ENCODE data around the gene CDC37.

Gene CDC37

DNA sequence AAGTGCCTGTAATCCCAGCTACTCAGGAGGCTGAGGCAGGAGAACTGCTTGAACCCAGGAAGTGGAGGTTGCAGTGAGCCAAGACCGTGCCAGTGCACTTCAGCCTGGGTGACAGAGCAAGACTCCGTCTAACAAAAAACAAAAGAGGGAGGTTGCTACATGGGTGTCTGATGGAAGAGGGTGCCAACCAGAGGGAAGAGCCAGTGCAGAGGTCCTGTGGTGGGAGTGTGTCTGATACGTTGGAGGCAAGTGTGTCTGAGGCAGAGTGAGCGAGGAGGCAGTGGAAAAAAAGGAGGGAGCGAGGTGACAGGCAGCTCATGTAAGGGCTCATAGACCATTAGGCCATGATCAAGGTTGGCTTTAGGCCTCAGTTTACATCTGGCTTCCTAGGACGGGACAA lies 23.8 kb upstream of the CDC37 start:
- TF ChIP-seq, protein P1, sequence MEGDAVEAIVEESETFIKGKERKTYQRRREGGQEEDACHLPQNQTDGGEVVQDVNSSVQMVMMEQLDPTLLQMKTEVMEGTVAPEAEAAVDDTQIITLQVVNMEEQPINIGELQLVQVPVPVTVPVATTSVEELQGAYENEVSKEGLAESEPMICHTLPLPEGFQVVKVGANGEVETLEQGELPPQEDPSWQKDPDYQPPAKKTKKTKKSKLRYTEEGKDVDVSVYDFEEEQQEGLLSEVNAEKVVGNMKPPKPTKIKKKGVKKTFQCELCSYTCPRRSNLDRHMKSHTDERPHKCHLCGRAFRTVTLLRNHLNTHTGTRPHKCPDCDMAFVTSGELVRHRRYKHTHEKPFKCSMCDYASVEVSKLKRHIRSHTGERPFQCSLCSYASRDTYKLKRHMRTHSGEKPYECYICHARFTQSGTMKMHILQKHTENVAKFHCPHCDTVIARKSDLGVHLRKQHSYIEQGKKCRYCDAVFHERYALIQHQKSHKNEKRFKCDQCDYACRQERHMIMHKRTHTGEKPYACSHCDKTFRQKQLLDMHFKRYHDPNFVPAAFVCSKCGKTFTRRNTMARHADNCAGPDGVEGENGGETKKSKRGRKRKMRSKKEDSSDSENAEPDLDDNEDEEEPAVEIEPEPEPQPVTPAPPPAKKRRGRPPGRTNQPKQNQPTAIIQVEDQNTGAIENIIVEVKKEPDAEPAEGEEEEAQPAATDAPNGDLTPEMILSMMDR (IDR thresholded peaks at IDR 0.05; ENCODE audit: insufficient read depth, missing control alignments): no peak
- DNase-seq (ENCODE audit: insufficient read length, low spot score) (no peak), FAIRE-seq (no peak)

DNA sequence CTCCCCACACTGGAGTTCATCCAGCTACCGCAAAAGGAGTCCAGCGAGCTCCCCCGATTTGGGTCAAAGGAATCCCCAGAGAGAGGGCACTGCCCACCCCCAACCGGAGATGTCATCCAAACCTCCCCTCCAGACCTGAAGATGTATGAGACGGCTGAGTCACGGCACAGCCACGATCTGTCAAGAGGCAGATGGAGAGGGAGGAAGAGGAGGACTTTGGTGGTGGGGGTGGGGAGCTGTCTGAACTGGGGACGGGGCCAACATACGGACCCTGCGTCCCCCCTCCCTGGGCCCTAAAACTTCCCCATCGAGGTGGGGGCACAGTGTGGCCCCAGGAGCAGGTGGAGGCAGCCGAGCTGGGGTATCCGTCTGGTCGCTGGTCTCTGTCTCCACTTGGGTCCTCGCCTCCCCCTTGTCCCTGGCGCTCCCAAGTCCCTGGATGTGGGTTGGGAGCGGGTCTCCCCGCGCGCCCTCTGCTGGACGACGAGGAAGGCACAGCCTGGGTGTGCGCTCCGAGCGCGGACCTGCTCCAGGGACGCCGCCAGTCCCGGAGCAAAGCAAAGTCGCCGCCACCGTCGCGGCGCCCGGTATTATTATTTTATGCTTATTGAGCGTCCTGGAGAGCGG lies 20.8 kb upstream of the CDC37 start:
- FAIRE-seq (no peak), DNase-seq (ENCODE audit: insufficient read length, low spot score) (peak; percentile 97)
- TF ChIP-seq, protein P1 (IDR thresholded peaks at IDR 0.05; ENCODE audit: insufficient read depth, missing control alignments): peak; percentile 87

DNA sequence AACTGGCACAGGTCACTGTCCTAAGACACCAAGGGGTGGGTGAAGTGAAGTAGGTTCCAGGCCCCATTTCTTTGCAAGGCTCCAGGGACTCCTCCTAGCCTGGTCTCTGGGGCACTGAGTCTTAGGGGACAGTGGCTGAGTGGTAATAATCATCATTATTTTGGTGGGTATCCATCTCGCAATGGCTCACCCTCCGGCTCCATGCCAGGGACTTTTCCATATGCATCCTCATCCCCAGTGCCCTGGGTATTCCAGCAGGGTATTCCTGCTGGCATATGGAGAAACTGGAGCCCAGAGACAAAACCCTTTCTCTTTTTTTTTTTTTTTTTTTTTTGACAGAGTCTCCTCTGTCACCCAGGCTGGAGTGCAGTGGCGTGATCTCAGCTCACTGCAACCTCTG lies 19.5 kb upstream of the CDC37 start:
- no peak for FAIRE-seq
- TF ChIP-seq, protein P1 (IDR thresholded peaks at IDR 0.05; ENCODE audit: insufficient read depth, missing control alignments): no peak
- DNase-seq (ENCODE audit: insufficient read length, low spot score): no peak

DNA sequence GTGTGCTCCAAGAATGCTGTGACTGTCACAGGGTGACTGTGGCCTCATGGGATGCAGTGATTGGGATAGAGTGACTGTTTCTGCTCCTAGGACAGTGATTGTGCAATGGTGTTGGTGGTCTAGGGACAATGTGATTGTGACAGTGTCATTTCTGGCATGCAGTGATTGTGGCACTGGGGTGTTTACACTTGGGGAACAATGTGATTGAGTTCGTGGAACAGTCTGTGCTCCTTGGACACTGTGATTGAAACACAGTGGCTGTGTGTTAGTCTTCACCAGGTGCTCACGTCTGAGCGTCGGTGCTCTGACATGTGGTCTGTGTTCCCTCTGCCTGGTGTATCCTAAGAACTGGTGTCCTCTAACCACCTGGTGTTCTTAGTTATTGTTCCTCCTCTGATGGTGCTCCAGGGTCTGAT lies 18.7 kb upstream of the CDC37 start:
- TF ChIP-seq, protein P1 (IDR thresholded peaks at IDR 0.05; ENCODE audit: insufficient read depth, missing control alignments): no peak
- FAIRE-seq (no peak), DNase-seq (ENCODE audit: insufficient read length, low spot score) (no peak)

DNA sequence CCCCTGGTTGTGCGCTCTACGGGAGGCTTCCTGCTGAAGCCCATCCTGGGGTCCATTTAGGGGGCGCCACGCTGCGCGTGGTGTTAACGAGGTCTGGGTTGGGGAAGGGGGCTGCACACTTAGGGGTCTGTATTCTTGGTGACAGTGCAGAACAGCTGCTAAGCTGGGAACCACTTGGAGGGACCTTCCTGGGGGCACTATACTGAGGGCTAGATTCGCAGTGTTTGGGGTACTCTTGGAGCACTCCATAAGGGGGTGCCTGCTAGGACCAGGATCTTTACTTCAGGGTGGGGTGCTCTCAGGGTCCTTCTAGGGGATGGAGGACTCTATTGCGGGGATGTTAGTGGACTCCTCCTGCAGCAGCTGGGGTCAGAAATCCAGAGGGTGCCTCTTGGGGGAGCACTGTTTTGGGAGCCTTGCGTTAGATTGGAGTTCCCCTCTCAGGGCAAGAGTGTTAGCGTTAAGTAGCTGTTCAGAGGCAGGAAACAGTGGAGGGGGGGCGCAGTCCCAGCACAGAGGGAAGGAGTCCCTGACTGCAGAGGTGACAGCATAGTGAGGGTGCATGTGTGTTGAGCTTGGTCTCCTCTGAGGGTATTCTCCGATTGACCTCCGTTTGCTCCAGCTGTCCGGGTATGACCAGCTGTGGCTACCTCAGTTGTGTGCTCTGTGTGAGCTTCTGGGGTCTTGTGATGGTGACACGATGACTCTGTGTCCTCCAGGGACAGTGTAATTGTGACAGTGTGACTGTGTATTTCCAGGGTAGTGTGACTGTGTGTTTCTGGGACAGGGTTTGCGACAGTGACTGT lies 18.1 kb upstream of the CDC37 start:
- FAIRE-seq: no peak
- TF ChIP-seq, protein P1 (IDR thresholded peaks at IDR 0.05; ENCODE audit: insufficient read depth, missing control alignments): no peak
- no peak for DNase-seq (ENCODE audit: insufficient read length, low spot score)

DNA sequence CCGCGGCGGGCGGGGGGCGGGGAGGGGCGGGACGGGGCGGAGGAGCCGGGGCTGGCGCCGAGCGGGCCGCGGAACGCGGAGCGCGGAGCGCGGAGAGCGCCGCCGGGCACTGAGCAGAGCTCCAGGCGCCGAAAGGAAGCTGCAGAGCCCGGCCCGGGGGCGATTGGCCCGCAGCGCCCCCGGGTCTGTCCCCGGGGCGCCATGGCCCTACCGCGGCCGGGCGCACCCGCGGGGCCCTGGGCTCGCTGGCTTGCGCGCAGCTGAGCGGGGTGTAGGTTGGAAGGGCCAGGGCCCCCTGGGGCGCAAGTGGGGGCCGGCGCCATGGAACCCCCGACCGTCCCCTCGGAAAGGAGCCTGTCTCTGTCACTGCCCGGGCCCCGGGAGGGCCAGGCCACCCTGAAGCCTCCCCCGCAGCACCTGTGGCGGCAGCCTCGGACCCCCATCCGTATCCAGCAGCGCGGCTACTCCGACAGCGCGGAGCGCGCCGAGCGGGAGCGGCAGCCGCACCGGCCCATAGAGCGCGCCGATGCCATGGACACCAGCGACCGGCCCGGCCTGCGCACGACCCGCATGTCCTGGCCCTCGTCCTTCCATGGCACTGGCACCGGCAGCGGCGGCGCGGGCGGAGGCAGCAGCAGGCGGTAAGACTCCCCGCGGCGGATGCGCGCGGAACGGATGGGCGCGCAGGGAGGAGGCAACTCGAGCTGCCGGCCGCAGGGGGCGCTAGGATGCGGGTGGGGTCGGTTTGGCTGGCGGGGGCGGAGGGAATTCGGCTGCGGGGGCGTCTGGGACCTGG lies 17.3 kb upstream of the CDC37 start, which contains the start of gene PDE4A:
TSS of gene PDE4A (plus strand) at position 95 of the 796 bp plus-strand sequence. CDS start at position 322, 227 bp downstream.
- TF ChIP-seq, protein P1 (IDR thresholded peaks at IDR 0.05; ENCODE audit: insufficient read depth, missing control alignments): peak; percentile 48
- FAIRE-seq (no peak), DNase-seq (ENCODE audit: insufficient read length, low spot score) (no peak)
